ENCODE results near the gene VTCN1.

- TF ChIP-seq CTCF (IDR thresholded peaks at IDR 0.05; ENCODE audit: poor library complexity) (no peak), EZH2 (IDR thresholded peaks at IDR 0.05; ENCODE audit: borderline replicate concordance) (no peak)
These were observed 47.9 kb downstream of the VTCN1 start for GRCh38 chr1:117162816-117163215.

All from hepatocyte (in vitro differentiated cells).